Measurements from ENCODE around the gene BLMH.

BLMH gene

GRCh38 chr17:30267625-30268024, 24.1 kb downstream of the BLMH start:
- DNase-seq, result no peak
- Histone ChIP-seq H4K91ac (ENCODE audit: low read depth, low read length) (no peak overlapping the region), H3K27me3 (ENCODE audit: insufficient read depth, low read length) (no peaks in the 10 kb centered on the region), H4K8ac (ENCODE audit: low read depth, low read length) (no peak overlapping the region), H3K79me1 (ENCODE audit: low read length) (no peaks in the 10 kb centered on the region), H3K4me3 (ENCODE audit: low read depth, low read length) (no peak overlapping the region), H3K23ac (ENCODE audit: low read length) (no peak overlapping the region), H3K18ac (ENCODE audit: low read length) (no peak overlapping the region), H3K27ac (ENCODE audit: low read depth, low read length) (no peak overlapping the region), H3K9me3 (ENCODE audit: insufficient read depth, low read depth, low read length) (no peaks in the 10 kb centered on the region), H2AFZ (ENCODE audit: insufficient read depth, low read length, poor library complexity) (no peak overlapping the region), H3K4ac (ENCODE audit: low read depth, low read length) (no peak overlapping the region), H3K14ac (ENCODE audit: low read length) (no peak overlapping the region), H3K4me1 (ENCODE audit: control insufficient read depth in 1 of 2, insufficient read depth in 2 of 2, low read length in 2 of 2) (no peaks in the 10 kb centered on the region), H3K79me2 (ENCODE audit: control insufficient read depth, insufficient read depth, low read length, poor library complexity) (no peaks in the 10 kb centered on the region), H2BK12ac (ENCODE audit: low read length) (no peak overlapping the region), H2AK5ac (ENCODE audit: low read length) (no peak overlapping the region), H3K4me2 (ENCODE audit: low read length) (no peak overlapping the region), H2BK120ac (ENCODE audit: insufficient read depth, low read length, poor library complexity) (no peak overlapping the region), H3K36me3 (ENCODE audit: control insufficient read depth in 1 of 2, insufficient read depth in 2 of 2, low read length in 2 of 2) (peaks cover 7 to 28% of the 10 kb centered on the region in 2 experiments), H2BK5ac (ENCODE audit: low read depth, low read length, poor library complexity) (no peak overlapping the region), H3K9ac (ENCODE audit: low read length) (no peak overlapping the region), H4K12ac (ENCODE audit: low read depth, low read length) (no peak overlapping the region)
- no CpG with 5 or more reads among the region's 2 CpGs for WGBS (ENCODE audit: extremely low coverage, insufficient coverage, insufficient read length)

GRCh38 chr17:30263552-30264333, 28.0 kb downstream of the BLMH start:
- Histone ChIP-seq H3K9me3 (ENCODE audit: insufficient read depth, low read depth, low read length) (no peaks in the 10 kb centered on the region), H3K4me1 (ENCODE audit: control insufficient read depth in 1 of 2, insufficient read depth in 2 of 2, low read length in 2 of 2) (peaks cover 2 to 5% of the 10 kb centered on the region in 2 experiments), H4K8ac (ENCODE audit: low read depth, low read length) (no peak overlapping the region), H3K36me3 (ENCODE audit: control insufficient read depth in 1 of 2, insufficient read depth in 2 of 2, low read length in 2 of 2) (peaks cover 3 to 14% of the 10 kb centered on the region in 2 experiments), H2BK120ac (ENCODE audit: insufficient read depth, low read length, poor library complexity) (no peak overlapping the region), H3K79me2 (ENCODE audit: control insufficient read depth, insufficient read depth, low read length, poor library complexity) (no peaks in the 10 kb centered on the region), H3K27me3 (ENCODE audit: insufficient read depth, low read length) (no peaks in the 10 kb centered on the region), H3K27ac (ENCODE audit: low read depth, low read length) (no peak overlapping the region), H3K79me1 (ENCODE audit: low read length) (no peaks in the 10 kb centered on the region), H2BK12ac (ENCODE audit: low read length) (no peak overlapping the region), H4K12ac (ENCODE audit: low read depth, low read length) (no peak overlapping the region), H3K4me2 (ENCODE audit: low read length) (no peak overlapping the region), H3K23ac (ENCODE audit: low read length) (no peak overlapping the region), H3K14ac (ENCODE audit: low read length) (no peak overlapping the region), H3K18ac (ENCODE audit: low read length) (no peak overlapping the region), H2BK5ac (ENCODE audit: low read depth, low read length, poor library complexity) (no peak overlapping the region), H2AFZ (ENCODE audit: insufficient read depth, low read length, poor library complexity) (no peak overlapping the region), H3K9ac (ENCODE audit: low read length) (no peak overlapping the region), H3K4ac (ENCODE audit: low read depth, low read length) (no peak overlapping the region), H2AK5ac (ENCODE audit: low read length) (no peak overlapping the region), H4K91ac (ENCODE audit: low read depth, low read length) (no peak overlapping the region), H3K4me3 (ENCODE audit: low read depth, low read length) (no peak overlapping the region)
- DNase-seq, result peak in 1 of 2 donors; percentile 70
- WGBS (ENCODE audit: extremely low coverage, insufficient coverage, insufficient read length), result no CpG with 5 or more reads among the region's 2 CpGs

GRCh38 chr17:30256756-30257506, 34.8 kb downstream of the BLMH start:
- Histone ChIP-seq H3K4me3 (ENCODE audit: low read depth, low read length) (no peak overlapping the region), H3K9ac (ENCODE audit: low read length) (no peak overlapping the region), H3K4ac (ENCODE audit: low read depth, low read length) (no peak overlapping the region), H3K18ac (ENCODE audit: low read length) (no peak overlapping the region), H3K9me3 (ENCODE audit: insufficient read depth, low read depth, low read length) (no peaks in the 10 kb centered on the region), H3K36me3 (ENCODE audit: control insufficient read depth in 1 of 2, insufficient read depth in 2 of 2, low read length in 2 of 2) (no peaks in the 10 kb centered on the region), H2BK5ac (ENCODE audit: low read depth, low read length, poor library complexity) (no peak overlapping the region), H4K12ac (ENCODE audit: low read depth, low read length) (no peak overlapping the region), H3K79me2 (ENCODE audit: control insufficient read depth, insufficient read depth, low read length, poor library complexity) (no peaks in the 10 kb centered on the region), H4K91ac (ENCODE audit: low read depth, low read length) (no peak overlapping the region), H3K79me1 (ENCODE audit: low read length) (no peaks in the 10 kb centered on the region), H3K23ac (ENCODE audit: low read length) (no peak overlapping the region), H2BK120ac (ENCODE audit: insufficient read depth, low read length, poor library complexity) (no peak overlapping the region), H2BK12ac (ENCODE audit: low read length) (no peak overlapping the region), H3K4me2 (ENCODE audit: low read length) (no peak overlapping the region), H3K27me3 (ENCODE audit: insufficient read depth, low read length) (no peaks in the 10 kb centered on the region), H4K8ac (ENCODE audit: low read depth, low read length) (no peak overlapping the region), H3K27ac (ENCODE audit: low read depth, low read length) (no peak overlapping the region), H3K4me1 (ENCODE audit: control insufficient read depth in 1 of 2, insufficient read depth in 2 of 2, low read length in 2 of 2) (peaks cover 2 to 18% of the 10 kb centered on the region in 2 experiments), H2AK5ac (ENCODE audit: low read length) (no peak overlapping the region), H2AFZ (ENCODE audit: insufficient read depth, low read length, poor library complexity) (no peak overlapping the region), H3K14ac (ENCODE audit: low read length) (no peak overlapping the region)
- peak; percentile 41 to 83 for DNase-seq
- WGBS (ENCODE audit: extremely low coverage, insufficient coverage, insufficient read length), result no CpG with 5 or more reads among the region's 5 CpGs

- Histone ChIP-seq H3K23ac (ENCODE audit: low read length) (no peak overlapping the region), H3K4me3 (ENCODE audit: low read depth, low read length) (no peak overlapping the region), H3K27ac (ENCODE audit: low read depth, low read length) (no peak overlapping the region), H3K79me1 (ENCODE audit: low read length) (no peaks in the 10 kb centered on the region), H4K91ac (ENCODE audit: low read depth, low read length) (no peak overlapping the region), H3K14ac (ENCODE audit: low read length) (no peak overlapping the region), H2AK5ac (ENCODE audit: low read length) (no peak overlapping the region), H2AFZ (ENCODE audit: insufficient read depth, low read length, poor library complexity) (no peak overlapping the region), H4K8ac (ENCODE audit: low read depth, low read length) (no peak overlapping the region), H3K4me2 (ENCODE audit: low read length) (no peak overlapping the region), H3K9ac (ENCODE audit: low read length) (no peak overlapping the region), H3K18ac (ENCODE audit: low read length) (no peak overlapping the region), H2BK5ac (ENCODE audit: low read depth, low read length, poor library complexity) (no peak overlapping the region), H2BK12ac (ENCODE audit: low read length) (no peak overlapping the region), H3K4me1 (ENCODE audit: control insufficient read depth in 1 of 2, insufficient read depth in 2 of 2, low read length in 2 of 2) (peaks cover under 1 to 17% of the 10 kb centered on the region in 2 experiments), H4K12ac (ENCODE audit: low read depth, low read length) (no peak overlapping the region), H2BK120ac (ENCODE audit: insufficient read depth, low read length, poor library complexity) (no peak overlapping the region), H3K36me3 (ENCODE audit: control insufficient read depth in 1 of 2, insufficient read depth in 2 of 2, low read length in 2 of 2) (no peaks in the 10 kb centered on the region), H3K4ac (ENCODE audit: low read depth, low read length) (no peak overlapping the region), H3K27me3 (ENCODE audit: insufficient read depth, low read length) (no peaks in the 10 kb centered on the region), H3K9me3 (ENCODE audit: insufficient read depth, low read depth, low read length) (no peaks in the 10 kb centered on the region), H3K79me2 (ENCODE audit: control insufficient read depth, insufficient read depth, low read length, poor library complexity) (no peaks in the 10 kb centered on the region)
- DNase-seq, result no peak
- no CpG with 5 or more reads among the region's 1 CpG for WGBS (ENCODE audit: extremely low coverage, insufficient coverage, insufficient read length)
Observed at GRCh38 chr17:30254150-30254549, 37.6 kb downstream of the BLMH start.
